Subcutaneous abdominal adipose tissue (tissue), 5 donors: ENCODE results near the gene SIRT3.

ENCODE experiments used
- H3K27ac ChIP-seq: one replicate; pipeline ENCODE4 v1.7.0; 2013; ENCODE audit warnings: low read depth, mild to moderate bottlenecking, inconsistent platforms, low read length, moderate library complexity
- H3K27me3 ChIP-seq, 5 donors: one replicate each; pipeline ENCODE4 v1.7.0; 2013; ENCODE audit warnings: low read length in 5 of 5, inconsistent platforms in 1 of 5; ENCODE audit not compliant: control insufficient read depth in 5 of 5, insufficient read depth in 4 of 5
- H3K36me3 ChIP-seq, 5 donors: one replicate each; pipeline ENCODE4 v1.7.0; 2013; ENCODE audit warnings: low read length in 5 of 5; ENCODE audit not compliant: control insufficient read depth in 5 of 5, insufficient read depth in 5 of 5
- H3K4me1 ChIP-seq, 5 donors: one replicate each; pipeline ENCODE4 v1.7.0; 2013; ENCODE audit warnings: low read length in 5 of 5, mild to moderate bottlenecking in 3 of 5, moderate library complexity in 1 of 5; ENCODE audit not compliant: control insufficient read depth in 5 of 5, insufficient read depth in 5 of 5
- H3K4me3 ChIP-seq, 5 donors: one replicate each; pipeline ENCODE4 v1.7.0; 2013; ENCODE audit warnings: low read length in 5 of 5, low read depth in 1 of 5
- H3K9ac ChIP-seq, 5 donors: one replicate each; pipeline ENCODE4 v1.7.0; 2013; ENCODE audit warnings: low read length in 5 of 5, mild to moderate bottlenecking in 4 of 5, moderate library complexity in 3 of 5
- H3K9me3 ChIP-seq, 5 donors: one replicate each; pipeline ENCODE4 v1.7.0; 2013; ENCODE audit warnings: low read length in 5 of 5; ENCODE audit not compliant: control insufficient read depth in 5 of 5
- donor health status: healthy.
- donor health status: healthy.
- donor health status: healthy.
- donor health status: healthy.
- donor health status: healthy.

SIRT3 gene

GRCh38 chr11:235997-236773 lies at the start of gene SIRT3:
TSS of gene SIRT3 (minus strand) at chr11:236342. CDS start at chr11:236328, 14 bp downstream.
- H3K36me3 ChIP-seq: peaks cover 6 to 26% (median 6%) of the 10 kb centered on the region in 5 donors
- peak within 1 kb of the TSS; percentile 87 to 98 (median 93) for H3K4me3 ChIP-seq
- peak within 1 kb of the TSS; percentile 94 for H3K27ac ChIP-seq

GRCh38 chr11:285894-286220 lies 49.7 kb upstream of the SIRT3 start:
- peaks cover 0 to 3% (median 0%) of the 10 kb centered on the region in 5 donors for H3K36me3 ChIP-seq
- H3K9me3 ChIP-seq: no peaks in the 10 kb centered on the region
- H3K27ac ChIP-seq: no peak overlapping the region
- no peak overlapping the region for H3K4me3 ChIP-seq
- peaks cover 0 to 29% (median 26%) of the 10 kb centered on the region in 5 donors for H3K4me1 ChIP-seq
- H3K9ac ChIP-seq: no peak overlapping the region
- peaks cover 19 to 56% (median 32%) of the 10 kb centered on the region in 5 donors for H3K27me3 ChIP-seq

More at GRCh38 chr11:235997-236773, at the start of gene SIRT3:
- Histone ChIP-seq H3K9me3 (no peaks in the 10 kb centered on the region), H3K9ac (peak within 1 kb of the TSS; percentile 81 to 98 (median 92)), H3K4me1 (peaks cover 3 to 30% (median 25%) of the 10 kb centered on the region in 5 donors), H3K27me3 (no peaks in the 10 kb centered on the region)

GRCh38 chr11:285021-285893 lies 49.1 kb upstream of the SIRT3 start:
- Histone ChIP-seq H3K9me3 (no peaks in the 10 kb centered on the region), H3K9ac (no peak overlapping the region), H3K4me3 (no peak overlapping the region), H3K4me1 (peaks cover 0 to 35% (median 30%) of the 10 kb centered on the region in 5 donors), H3K27me3 (peaks cover 22 to 61% (median 35%) of the 10 kb centered on the region in 5 donors), H3K36me3 (no peaks in the 10 kb centered on the region), H3K27ac (no peak overlapping the region)

GRCh38 chr11:284105-285020 lies 48.2 kb upstream of the SIRT3 start:
- Histone ChIP-seq H3K36me3 (no peaks in the 10 kb centered on the region), H3K4me1 (peaks cover 0 to 36% (median 30%) of the 10 kb centered on the region in 5 donors), H3K4me3 (no peak overlapping the region), H3K9ac (no peak overlapping the region), H3K9me3 (no peaks in the 10 kb centered on the region), H3K27ac (no peak overlapping the region), H3K27me3 (peaks cover 25 to 68% (median 41%) of the 10 kb centered on the region in 5 donors)

- Histone ChIP-seq H3K9ac (no peak overlapping the region), H3K4me1 (peaks cover 0 to 41% (median 32%) of the 10 kb centered on the region in 5 donors), H3K36me3 (no peaks in the 10 kb centered on the region), H3K9me3 (no peaks in the 10 kb centered on the region), H3K27me3 (peaks cover 31 to 76% (median 47%) of the 10 kb centered on the region in 5 donors), H3K27ac (no peak overlapping the region), H3K4me3 (no peak overlapping the region)
These were observed 47.4 kb upstream of the SIRT3 start for GRCh38 chr11:283405-284104.

GRCh38 chr11:282630-283360 lies 46.7 kb upstream of the SIRT3 start:
- peaks cover 38 to 78% (median 51%) of the 10 kb centered on the region in 5 donors for H3K27me3 ChIP-seq
- H3K9ac ChIP-seq: no peak overlapping the region
- no peak overlapping the region for H3K4me3 ChIP-seq
- no peaks in the 10 kb centered on the region for H3K36me3 ChIP-seq
- no peaks in the 10 kb centered on the region for H3K9me3 ChIP-seq
- no peak overlapping the region for H3K27ac ChIP-seq
- H3K4me1 ChIP-seq: peaks cover 0 to 34% (median 26%) of the 10 kb centered on the region in 5 donors

GRCh38 chr11:282171-282570 lies 46.0 kb upstream of the SIRT3 start:
- H3K9ac ChIP-seq: no peak overlapping the region
- H3K27ac ChIP-seq: no peak overlapping the region
- peaks cover 35 to 76% (median 51%) of the 10 kb centered on the region in 5 donors for H3K27me3 ChIP-seq
- no peak overlapping the region for H3K4me3 ChIP-seq
- no peaks in the 10 kb centered on the region for H3K9me3 ChIP-seq
- H3K36me3 ChIP-seq: no peaks in the 10 kb centered on the region
- peaks cover 0 to 32% (median 24%) of the 10 kb centered on the region in 5 donors for H3K4me1 ChIP-seq

GRCh38 chr11:281486-282161 lies 45.5 kb upstream of the SIRT3 start:
- Histone ChIP-seq H3K9me3 (no peaks in the 10 kb centered on the region), H3K27ac (no peak overlapping the region), H3K4me1 (peaks cover 0 to 32% (median 24%) of the 10 kb centered on the region in 5 donors), H3K36me3 (no peaks in the 10 kb centered on the region), H3K4me3 (peak overlapping the region in 2 of 5 donors; percentile 30 to 59), H3K9ac (no peak overlapping the region), H3K27me3 (peaks cover 33 to 73% (median 51%) of the 10 kb centered on the region in 5 donors)
